GM23248 (cell line): Measurements from ENCODE around the gene TBX19.

Source experiments
- EZH2 ChIP-seq: fragments of 200-600 bp; sonication (generic); IDR thresholded peaks from 2 replicates; pipeline ENCODE4 v1.6.1; 2018; ENCODE audit warnings: antibody characterized with exemption, mild to moderate bottlenecking; ENCODE audit not compliant: insufficient read depth, poor library complexity, severe bottlenecking
- EZH2phosphoT487 ChIP-seq: fragments of 200-600 bp; sonication (generic); IDR thresholded peaks from 2 replicates; pipeline ENCODE4 v1.6.1; 2018; ENCODE audit warnings: antibody characterized with exemption, moderate library complexity, mild to moderate bottlenecking, low read depth; ENCODE audit not compliant: insufficient read depth

- TF ChIP-seq EZH2phosphoT487 (no peak), EZH2 (no peak)
These were observed 80.6 kb downstream of the TBX19 start for GRCh38 chr1:168361252-168361651.
